ENCODE results near the gene MACROD2.

MACROD2 gene

GRCh38 chr20:14481863-14482262 lies 486.5 kb downstream of the MACROD2 start:
- no peaks in the 10 kb centered on the region for H3K4me1 ChIP-seq (ENCODE audit: control insufficient read depth in 1 of 2, insufficient read depth in 1 of 2, low read depth in 1 of 2, low read length in 1 of 2)
- no peak for TF ChIP-seq CTCF (IDR thresholded peaks at IDR 0.05)
- no peak overlapping the region for H3K4me3 ChIP-seq (ENCODE audit: low read depth in 1 of 2, low read length in 1 of 2)
- H3K9me3 ChIP-seq, result no peaks in the 10 kb centered on the region
- H3K27me3 ChIP-seq, result no peaks in the 10 kb centered on the region
- no peak overlapping the region for H3K27ac ChIP-seq
- no peaks in the 10 kb centered on the region for H3K36me3 ChIP-seq

- Histone ChIP-seq H3K27ac (no peak overlapping the region), H3K4me1 (ENCODE audit: control insufficient read depth in 1 of 2, insufficient read depth in 1 of 2, low read depth in 1 of 2, low read length in 1 of 2) (no peaks in the 10 kb centered on the region), H3K27me3 (no peaks in the 10 kb centered on the region), H3K9me3 (no peaks in the 10 kb centered on the region), H3K36me3 (no peaks in the 10 kb centered on the region), H3K4me3 (ENCODE audit: low read depth in 1 of 2, low read length in 1 of 2) (no peak overlapping the region)
- no peak for TF ChIP-seq CTCF (IDR thresholded peaks at IDR 0.05)
These were observed 492.9 kb downstream of the MACROD2 start for GRCh38 chr20:14488212-14488611.

- H3K27ac ChIP-seq, result no peak overlapping the region
- H3K9me3 ChIP-seq, result no peaks in the 10 kb centered on the region
- H3K4me3 ChIP-seq (ENCODE audit: low read depth in 1 of 2, low read length in 1 of 2), result no peak overlapping the region
- H3K4me1 ChIP-seq (ENCODE audit: control insufficient read depth in 1 of 2, insufficient read depth in 1 of 2, low read depth in 1 of 2, low read length in 1 of 2), result no peaks in the 10 kb centered on the region
- no peak for TF ChIP-seq CTCF (IDR thresholded peaks at IDR 0.05)
- H3K27me3 ChIP-seq, result no peaks in the 10 kb centered on the region
- H3K36me3 ChIP-seq, result no peaks in the 10 kb centered on the region
These were observed 493.6 kb downstream of the MACROD2 start for GRCh38 chr20:14488756-14489479.

- no peak for TF ChIP-seq CTCF (IDR thresholded peaks at IDR 0.05)
- Histone ChIP-seq H3K27me3 (no peaks in the 10 kb centered on the region), H3K36me3 (no peaks in the 10 kb centered on the region), H3K9me3 (no peaks in the 10 kb centered on the region), H3K4me3 (ENCODE audit: low read depth in 1 of 2, low read length in 1 of 2) (no peak overlapping the region), H3K27ac (no peak overlapping the region), H3K4me1 (ENCODE audit: control insufficient read depth in 1 of 2, insufficient read depth in 1 of 2, low read depth in 1 of 2, low read length in 1 of 2) (no peaks in the 10 kb centered on the region)
These were observed 494.2 kb downstream of the MACROD2 start for GRCh38 chr20:14489544-14489943.

GRCh38 chr20:14491436-14491835 lies 496.1 kb downstream of the MACROD2 start:
- H3K4me1 ChIP-seq (ENCODE audit: control insufficient read depth in 1 of 2, insufficient read depth in 1 of 2, low read depth in 1 of 2, low read length in 1 of 2), result no peaks in the 10 kb centered on the region
- no peak overlapping the region for H3K27ac ChIP-seq
- no peaks in the 10 kb centered on the region for H3K27me3 ChIP-seq
- no peaks in the 10 kb centered on the region for H3K36me3 ChIP-seq
- H3K9me3 ChIP-seq, result no peaks in the 10 kb centered on the region
- H3K4me3 ChIP-seq (ENCODE audit: low read depth in 1 of 2, low read length in 1 of 2), result no peak overlapping the region
- no peak for TF ChIP-seq CTCF (IDR thresholded peaks at IDR 0.05)
